ENCODE data around the gene FKBP3.
A peak's percentile ranks its signal among the peaks of the same experiment; 100 is the strongest.
"Not testable (repeated sequence)": the region's sequence is repeated elsewhere in the genome, so short reads cannot be mapped to it uniquely, and the experiment has no call there.

Gene FKBP3

DNA sequence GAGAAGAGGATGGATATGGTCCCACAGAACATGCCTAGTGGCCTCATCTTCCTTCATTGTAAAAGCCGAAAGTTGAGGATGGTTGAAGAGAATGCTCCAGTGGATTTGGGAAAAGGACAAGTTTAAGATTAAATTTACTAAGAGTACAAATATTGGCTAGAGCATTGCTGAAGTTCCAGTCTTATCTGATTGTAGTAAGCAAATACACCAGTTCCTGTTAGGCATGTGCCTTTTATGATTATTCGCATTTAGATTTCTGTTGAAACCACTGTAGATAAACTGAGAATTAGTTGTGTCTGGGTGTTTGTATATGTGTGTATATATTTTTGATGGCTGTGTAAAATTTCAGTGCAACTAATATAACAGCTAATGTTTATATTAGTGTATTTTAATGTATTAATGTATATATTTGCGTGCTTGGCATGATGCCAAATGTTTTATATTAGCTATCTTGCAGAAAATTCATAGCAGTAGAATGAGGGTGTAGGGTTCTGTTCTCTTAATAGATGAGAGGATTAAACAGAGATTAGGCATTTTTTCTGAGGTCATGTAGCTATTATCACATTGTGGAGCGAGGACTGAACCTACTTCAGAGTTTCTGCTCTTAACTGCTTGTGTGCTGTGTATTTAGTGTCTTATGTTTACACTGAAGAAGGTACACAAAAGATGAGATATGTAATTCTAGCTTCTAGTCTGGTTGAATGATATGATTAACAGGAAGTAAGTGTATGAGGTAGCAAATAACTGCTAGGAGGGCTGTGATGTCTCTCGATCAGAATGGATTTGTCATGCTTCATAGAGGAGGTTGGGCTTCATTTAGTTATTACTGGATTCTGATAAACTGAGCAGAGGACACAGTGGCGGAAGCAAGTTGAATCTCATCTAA, 21.1 kb downstream of the FKBP3 start:
- no peak for DNase-seq

DNA sequence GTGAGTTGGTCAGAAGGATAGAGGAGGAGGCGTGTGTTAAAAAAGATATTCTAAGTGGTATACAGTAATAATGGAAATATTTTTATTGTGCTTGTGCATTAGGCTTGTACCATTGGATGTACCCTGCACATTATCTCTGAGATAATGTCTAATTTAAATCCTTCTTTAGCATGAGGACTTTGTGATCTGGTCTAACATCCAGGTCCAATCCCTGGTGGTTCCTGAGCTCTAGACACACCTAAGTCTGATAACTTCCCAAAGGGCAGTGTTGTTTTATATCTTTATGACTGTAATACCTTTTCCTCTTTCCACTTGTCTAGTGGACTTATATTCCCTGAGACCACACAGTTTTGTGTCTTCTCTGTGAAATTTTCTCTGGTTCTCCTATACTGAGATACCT, 29.7 kb downstream of the FKBP3 start:
- DNase-seq: no peak

GRCh38 chr14:45103806-45104205, 30.5 kb downstream of the FKBP3 start:
- DNase-seq: no peak

- DNase-seq: no peak
Observed at GRCh38 chr14:45096218-45096617, 38.1 kb downstream of the FKBP3 start.

- DNase-seq: no peak
Observed at GRCh38 chr14:45095143-45095542, 39.1 kb downstream of the FKBP3 start.

- DNase-seq: no peak
Observed at GRCh38 chr14:45094275-45094674, 40.0 kb downstream of the FKBP3 start.

- DNase-seq: no peak
Observed at GRCh38 chr14:45091710-45092109, 42.6 kb downstream of the FKBP3 start.

GRCh38 chr14:45089813-45090212, 44.5 kb downstream of the FKBP3 start:
- no peak for DNase-seq

DNA sequence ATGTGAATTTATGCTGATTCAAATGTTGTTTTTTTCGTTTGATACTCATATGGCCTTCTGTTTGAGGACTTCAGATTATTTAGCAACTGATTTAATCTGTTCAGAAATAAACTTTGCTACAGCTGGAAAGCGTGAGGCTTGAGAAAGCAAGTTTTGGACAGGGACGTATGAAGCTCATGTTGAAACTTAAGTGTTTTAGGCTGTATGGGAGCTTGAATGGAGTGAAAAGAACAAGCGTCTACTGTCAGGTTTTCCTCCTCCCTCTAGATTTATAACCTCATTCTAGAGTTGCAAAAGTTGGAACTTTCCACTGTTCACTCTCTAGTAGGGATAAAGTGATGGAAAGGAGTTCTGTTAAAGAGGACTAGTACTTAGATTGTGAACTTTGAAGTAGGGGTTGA, 49.3 kb downstream of the FKBP3 start:
- DNase-seq: no peak

GRCh38 chr14:45083976-45084722, 50.1 kb downstream of the FKBP3 start, which contains the start of gene PRPF39:
Gene PRPF39, plus strand, starts transcription at chr14:45084116. Its CDS starts 11,124 bp downstream, at chr14:45095240.
- DNase-seq: peak; percentile 91

DNA sequence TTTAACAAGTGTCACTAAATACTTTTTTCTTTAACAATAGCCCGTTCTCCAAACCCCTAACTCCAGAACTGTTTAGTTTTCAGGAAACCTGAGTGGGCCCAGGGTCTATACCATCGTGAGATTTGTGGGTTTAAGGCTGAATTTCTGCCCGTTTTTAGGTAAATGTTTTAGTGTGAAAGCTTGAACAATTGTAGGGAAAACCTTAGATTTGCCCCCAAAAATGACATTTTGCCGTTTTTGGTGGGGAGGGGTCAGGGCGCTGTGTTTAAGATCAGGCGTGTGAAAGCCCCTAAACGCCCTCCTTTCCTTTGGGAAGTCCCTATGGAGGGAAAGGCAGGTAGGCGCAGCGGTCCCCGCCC, 50.7 kb downstream of the FKBP3 start:
- no peak for DNase-seq

- DNase-seq: no peak
Observed at GRCh38 chr14:45082420-45082819, 51.9 kb downstream of the FKBP3 start.

- not testable (repeated sequence) for DNase-seq
Observed at GRCh38 chr14:45081096-45081495, 53.2 kb downstream of the FKBP3 start.

- DNase-seq: not testable (repeated sequence)
Observed at GRCh38 chr14:45080416-45080968, 53.8 kb downstream of the FKBP3 start.

- DNase-seq: no peak
Observed at GRCh38 chr14:45078323-45078722, 56.0 kb downstream of the FKBP3 start.

DNA sequence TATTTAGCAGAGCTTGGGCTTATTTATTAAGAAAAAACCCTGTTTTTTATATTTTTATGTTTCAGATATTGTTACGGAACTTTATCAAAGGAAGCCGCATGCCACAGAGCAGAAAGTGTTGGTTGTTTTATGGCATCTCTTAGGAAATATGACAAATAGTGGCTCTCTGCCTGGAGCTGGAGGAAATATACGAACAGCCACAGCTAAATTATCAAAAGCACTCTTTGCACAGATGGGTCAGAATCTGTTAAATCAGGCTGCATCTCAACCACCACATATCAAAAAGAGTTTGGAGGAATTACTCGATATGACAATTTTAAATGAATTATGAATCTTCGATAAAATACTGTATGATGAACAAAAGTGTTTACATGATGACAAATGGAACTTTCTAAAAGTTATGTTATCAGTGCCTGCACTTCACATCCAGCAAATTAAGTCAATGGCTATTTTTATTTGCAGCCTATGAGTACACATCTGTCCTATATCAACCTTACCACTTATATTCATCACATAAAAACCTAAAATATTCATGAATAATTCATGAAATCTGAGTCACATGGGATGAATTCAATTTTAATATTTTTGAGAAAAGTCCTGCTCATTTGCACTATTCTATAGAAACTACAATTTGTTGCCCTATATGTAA, 60.9 kb downstream of the FKBP3 start:
- DNase-seq: no peak

GRCh38 chr14:45072126-45072525, 62.2 kb downstream of the FKBP3 start:
- no peak for DNase-seq

DNA sequence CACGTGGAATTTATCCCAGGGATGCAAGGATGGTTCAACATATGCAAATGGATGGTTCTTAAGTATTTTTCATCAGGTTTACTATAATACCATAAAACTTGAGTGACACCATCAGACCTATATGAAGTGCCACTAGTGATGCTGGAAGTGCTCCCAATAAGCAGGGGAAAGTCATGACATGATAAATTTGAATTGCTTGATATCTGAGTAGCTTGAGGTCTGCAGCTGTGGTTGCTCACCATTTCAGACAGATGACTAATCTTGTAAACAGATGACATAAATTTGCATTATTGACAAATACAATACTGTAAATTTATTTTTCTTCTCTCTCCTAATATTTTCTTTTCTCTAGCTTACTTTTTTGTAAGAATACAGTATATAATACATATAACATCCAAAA, 64.1 kb downstream of the FKBP3 start:
- DNase-seq: no peak

DNA sequence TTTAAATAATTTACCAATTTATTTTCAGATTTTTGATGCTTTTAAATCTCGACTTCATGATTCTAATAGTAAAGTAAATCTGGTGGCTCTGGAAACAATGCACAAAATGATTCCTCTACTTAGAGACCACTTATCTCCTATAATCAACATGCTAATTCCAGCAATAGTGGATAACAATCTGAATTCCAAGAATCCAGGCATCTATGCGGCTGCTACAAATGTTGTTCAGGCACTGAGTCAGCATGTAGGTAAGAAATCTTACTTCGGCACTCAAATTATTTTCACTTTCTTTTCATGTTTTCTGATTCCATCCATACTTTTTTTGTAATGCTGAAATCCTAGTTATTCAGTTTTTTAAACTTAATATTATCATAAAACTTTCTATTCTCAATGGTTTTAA, 65.9 kb downstream of the FKBP3 start:
- DNase-seq: no peak

GRCh38 chr14:45066667-45067066, 67.6 kb downstream of the FKBP3 start:
- DNase-seq: no peak

DNA sequence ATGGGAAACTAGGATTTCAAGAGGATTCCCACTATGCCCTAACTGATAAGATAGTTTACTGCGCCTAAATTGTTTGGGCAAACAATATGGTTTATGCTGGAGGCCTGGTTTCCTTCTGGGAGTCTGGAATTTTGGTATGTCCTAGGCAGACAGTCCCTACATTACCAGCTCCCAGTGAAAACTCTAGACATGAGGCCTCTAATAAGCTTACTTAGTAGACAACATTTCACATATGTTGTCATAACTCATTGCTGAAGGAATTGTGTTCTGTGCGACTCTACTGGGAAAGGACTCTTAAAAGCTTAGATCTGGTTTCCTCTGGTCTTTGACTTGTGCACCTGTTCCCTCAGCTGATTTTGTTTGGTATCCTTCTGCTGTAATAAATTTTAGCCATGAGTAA, 68.3 kb downstream of the FKBP3 start:
- DNase-seq: no peak

Measured in activated T-cell treated with anti-CD3 and anti-CD28 coated beads for 4 hours (primary cell).